PC-3 (cell line): ENCODE measurements around the gene LINC01488. TPM values are rescaled to one million over a fixed set of nuclear protein-coding genes. Genes with fewer than 3 reads are reported as not detected.
A peak's percentile ranks its signal among the peaks of the same experiment; 100 is the strongest.

Experiments
- ATAC-seq: fragments of 200-7000 bp; cut with Tn5 transposase; 2 replicates; pipeline ENCODE4 v1.9.1; 2020; ENCODE audit warnings: mild to moderate bottlenecking, moderate library complexity
- BruUV-seq: library from RNA; stranded (reverse); fragments of 400-500 nt; replicated peaks from 2 replicates; lab custom pipeline; 2021; lab: Mats Ljungman, UMichigan
- CTCF ChIA-PET: fragments of 300-600 bp; sonication (Branson Sonifier 250); formaldehyde crosslinking; loops from one replicate; lab custom pipeline; 2022; ENCODE audit warnings: antibody characterized with exemption; lab: Charles Lee
- POLR2A ChIA-PET: fragments of 300-600 bp; sonication (Branson Sonifier 250); formaldehyde crosslinking; loops from one replicate; lab custom pipeline; 2022; ENCODE audit warnings: antibody characterized with exemption; ENCODE audit not compliant: unreplicated experiment; lab: Charles Lee
- DNase-seq: peaks from one replicate; pipeline ENCODE4 v3.0.0-alpha.2; 2015
- H2AFZ ChIP-seq: fragments of 300-600 bp; sonication (generic); 2 replicates; pipeline ENCODE4 v1.6.0; 2016; ENCODE audit warnings: antibody characterized with exemption, low read length
- H3F3A ChIP-seq: fragments of 300-600 bp; sonication (generic); one replicate; pipeline ENCODE4 v1.6.0; 2017; ENCODE audit warnings: antibody characterized with exemption, low read length, control low read depth, mild to moderate bottlenecking; ENCODE audit not compliant: unreplicated experiment
- H3K27ac ChIP-seq: fragments of 300-600 bp; sonication (generic); 2 replicates; pipeline ENCODE4 v1.5.1; 2016; ENCODE audit warnings: mild to moderate bottlenecking, low read length
- H3K27me3 ChIP-seq: fragments of 300-600 bp; sonication (generic); 2 replicates; pipeline ENCODE4 v1.6.1; 2016; ENCODE audit warnings: low read length, mixed read lengths
- H3K36me3 ChIP-seq: fragments of 300-600 bp; sonication (generic); 2 replicates; pipeline ENCODE4 v1.6.1; 2016; ENCODE audit warnings: low read depth, mixed run types, low read length, mixed read lengths
- H3K4me1 ChIP-seq: fragments of 300-600 bp; sonication (generic); 2 replicates; pipeline ENCODE4 v1.5.1; 2016; ENCODE audit warnings: low read length; ENCODE audit not compliant: insufficient read depth
- H3K4me2 ChIP-seq: fragments of 300-600 bp; sonication (generic); 2 replicates; pipeline ENCODE4 v1.6.0; 2016; ENCODE audit warnings: low read length
- H3K4me3 ChIP-seq: fragments of 300-600 bp; sonication (generic); 2 replicates; pipeline ENCODE4 v1.5.1; 2016; ENCODE audit warnings: mild to moderate bottlenecking, low read length, mixed read lengths
- H3K79me2 ChIP-seq: fragments of 300-600 bp; sonication (generic); 2 replicates; pipeline ENCODE4 v1.6.1; 2017; ENCODE audit warnings: low read length, mixed read lengths
- H3K9ac ChIP-seq: fragments of 300-600 bp; sonication (generic); 2 replicates; pipeline ENCODE4 v1.6.0; 2016; ENCODE audit warnings: mild to moderate bottlenecking, low read length
- H3K9me2 ChIP-seq: fragments of 300-600 bp; sonication (generic); replicated peaks from 2 replicates; pipeline ENCODE4 v1.6.1; 2016; ENCODE audit warnings: mixed run types, low read length, mixed read lengths
- H3K9me3 ChIP-seq: fragments of 300-600 bp; sonication (generic); 2 replicates; pipeline ENCODE4 v1.6.1; 2016; ENCODE audit warnings: low read length, mixed read lengths
- H4K20me1 ChIP-seq: fragments of 300-600 bp; sonication (generic); 2 replicates; pipeline ENCODE4 v1.6.1; 2016; ENCODE audit warnings: low read length, mixed read lengths
- CTCF ChIP-seq: fragments of 300-600 bp; sonication (generic); conservative IDR thresholded peaks from 2 replicates; pipeline ENCODE4 v1.5.1; 2017; ENCODE audit warnings: antibody characterized with exemption, low read depth, mild to moderate bottlenecking, low read length
- EZH2 ChIP-seq: fragments of 300-600 bp; sonication (generic); IDR thresholded peaks from one replicate; pipeline ENCODE4 v1.6.1; 2017; ENCODE audit warnings: antibody characterized with exemption, mild to moderate bottlenecking, low read length; ENCODE audit not compliant: unreplicated experiment
- EZH2phosphoT487 ChIP-seq: fragments of 300-600 bp; sonication (generic); IDR thresholded peaks from 2 replicates; pipeline ENCODE4 v1.6.1; 2018; ENCODE audit warnings: mild to moderate bottlenecking, antibody characterized with exemption, low read length, borderline replicate concordance
- intact Hi-C: fragments of 100-400 bp; cut with micrococcal nuclease; formaldehyde crosslinking; loops from 2 replicates; pipeline ENCODE4 v1.9.0; 2023
- total RNA-seq: library from RNA; depleted of rRNA; stranded (reverse); fragments of >200 nt; gene quantifications from 2 replicates; pipeline ENCODE4 v1.2.3, GENCODE V29; 2014

Gene LINC01488
- total RNA-seq, 1 experiment from 2014 or later, result not detected

- ChIA-PET CTCF (no interaction called here), POLR2A (no interaction called here)
- Histone ChIP-seq H4K20me1 (no peaks in the 10 kb centered on the region), H3K9me2 (no peaks in the 10 kb centered on the region), H3K36me3 (no peaks in the 10 kb centered on the region), H2AFZ (no peak overlapping the region), H3K27me3 (no peaks in the 10 kb centered on the region), H3K9ac (no peak overlapping the region), H3K4me3 (no peak overlapping the region), H3K9me3 (no peaks in the 10 kb centered on the region), H3K27ac (no peak overlapping the region), H3K4me1 (peaks cover 14% of the 10 kb centered on the region), H3F3A (no peaks in the 10 kb centered on the region), H3K79me2 (no peaks in the 10 kb centered on the region), H3K4me2 (no peak overlapping the region; the same call in 1 of the 2 replicates)
- TF ChIP-seq EZH2 (no peak), EZH2phosphoT487 (no peak), CTCF (no peak)
- DNase-seq (no peak), ATAC-seq (no peak)
- intact Hi-C loops, result no loop called here
- BruUV-seq, result no TSS peak
Observed at GRCh38 chr11:69509846-69510390, 28.5 kb downstream of the LINC01488 start.

- peak; percentile 51 for DNase-seq
Observed at GRCh38 chr11:69510471-69511357, 29.3 kb downstream of the LINC01488 start.

More at GRCh38 chr11:69510471-69511357, 29.3 kb downstream of the LINC01488 start:
- no TSS peak for BruUV-seq
- no peaks in the 10 kb centered on the region for H3K36me3 ChIP-seq
- ChIA-PET POLR2A (no interaction called here), CTCF (no interaction called here)
- intact Hi-C loops, result no loop called here
- no peaks in the 10 kb centered on the region for H3K79me2 ChIP-seq
- no peaks in the 10 kb centered on the region for H4K20me1 ChIP-seq
- H3K27me3 ChIP-seq, result no peaks in the 10 kb centered on the region
- TF ChIP-seq CTCF (no peak), EZH2phosphoT487 (no peak), EZH2 (no peak)
- no peaks in the 10 kb centered on the region for H3F3A ChIP-seq
- peaks cover 14% of the 10 kb centered on the region for H3K4me1 ChIP-seq
- no peaks in the 10 kb centered on the region for H3K9me3 ChIP-seq
- peak overlapping the region; percentile 17; the same call in 1 of the 2 replicates for H3K4me2 ChIP-seq
- no peaks in the 10 kb centered on the region for H3K9me2 ChIP-seq
- ATAC-seq, result peak; percentile 53
- H3K27ac ChIP-seq, result no peak overlapping the region
- H3K4me3 ChIP-seq, result no peak overlapping the region
- H3K9ac ChIP-seq, result no peak overlapping the region
- no peak overlapping the region for H2AFZ ChIP-seq
